HG02852 (cell line): ENCODE data around the gene NTN1.
"Not testable (repeated sequence)": the region's sequence is repeated elsewhere in the genome, so short reads cannot be mapped to it uniquely, and the experiment has no call there.

Source experiments
- ATAC-seq: cut with Tn5 transposase; IDR thresholded peaks from one replicate; pipeline ENCODE4 v1.9.1; 2021; ENCODE audit warnings: mild to moderate bottlenecking, moderate library complexity; ENCODE audit not compliant: unreplicated experiment

NTN1 gene

GRCh38 chr17:9021158-9021991 lies at the start of gene NTN1:
NTN1 (plus strand) TSS chr17:9021510; CDS start chr17:9022374, 864 bp downstream.
- ATAC-seq = peak; percentile 50

- no peak for ATAC-seq
These were observed 46.1 kb upstream of the NTN1 start for GRCh38 chr17:8975091-8975725.

GRCh38 chr17:8976638-8977037 lies 44.7 kb upstream of the NTN1 start:
- ATAC-seq = no peak

GRCh38 chr17:8979715-8980114 lies 41.6 kb upstream of the NTN1 start:
- ATAC-seq = no peak

- no peak for ATAC-seq
These were observed 39.9 kb upstream of the NTN1 start for GRCh38 chr17:8981443-8981842.

GRCh38 chr17:8984225-8984624 lies 37.1 kb upstream of the NTN1 start:
- not testable (repeated sequence) for ATAC-seq

- ATAC-seq = no peak
These were observed 36.1 kb upstream of the NTN1 start for GRCh38 chr17:8985054-8985701.

GRCh38 chr17:8986295-8986694 lies 35.0 kb upstream of the NTN1 start:
- no peak for ATAC-seq

GRCh38 chr17:8988263-8988935 lies 32.9 kb upstream of the NTN1 start:
- not testable (repeated sequence) for ATAC-seq

GRCh38 chr17:8991514-8992285 lies 29.6 kb upstream of the NTN1 start:
- ATAC-seq = no peak

GRCh38 chr17:8994319-8994718 lies 27.0 kb upstream of the NTN1 start:
- no peak for ATAC-seq

GRCh38 chr17:8995711-8996110 lies 25.6 kb upstream of the NTN1 start:
- ATAC-seq = no peak

- no peak for ATAC-seq
These were observed 23.2 kb upstream of the NTN1 start for GRCh38 chr17:8997994-8998628.

- no peak for ATAC-seq
These were observed 19.8 kb upstream of the NTN1 start for GRCh38 chr17:9001559-9001958.

GRCh38 chr17:9002227-9002605 lies 19.1 kb upstream of the NTN1 start:
- ATAC-seq = no peak

- ATAC-seq = no peak
These were observed 18.5 kb upstream of the NTN1 start for GRCh38 chr17:9002606-9003354.

- ATAC-seq = no peak
These were observed 17.8 kb upstream of the NTN1 start for GRCh38 chr17:9003355-9004131.

GRCh38 chr17:9004132-9004960 lies 17.0 kb upstream of the NTN1 start:
- ATAC-seq = no peak
